HFFc6 (cell line): ENCODE data around the gene GUCY2F. TPM values are rescaled to one million over a fixed set of nuclear protein-coding genes. Genes with fewer than 3 reads are reported as not detected.

Source experiments
- DNase-seq: peaks from one replicate; pipeline ENCODE4 v3.0.0-alpha.2; 2018
- H3K27ac Mint-ChIP-seq: 2 replicates; pipeline ENCODE4 v1.8.0; 2020; ENCODE audit warnings: mild to moderate bottlenecking, mixed read lengths
- H3K27me3 Mint-ChIP-seq: 2 replicates; pipeline ENCODE4 v1.8.0; 2021; ENCODE audit warnings: mild to moderate bottlenecking, moderate library complexity, mixed read lengths; ENCODE audit not compliant: insufficient read depth
- H3K36me3 Mint-ChIP-seq: 2 replicates; pipeline ENCODE4 v1.8.0; 2021; ENCODE audit warnings: low read depth, mixed read lengths
- H3K4me1 Mint-ChIP-seq: 2 replicates; pipeline ENCODE4 v1.8.0; 2020; ENCODE audit warnings: low read depth, mixed read lengths
- H3K4me3 Mint-ChIP-seq: 2 replicates; pipeline ENCODE4 v1.8.0; 2020; ENCODE audit warnings: mild to moderate bottlenecking, moderate library complexity, mixed read lengths
- H3K9me3 Mint-ChIP-seq: 2 replicates; pipeline ENCODE4 v1.8.0; 2020; ENCODE audit warnings: mild to moderate bottlenecking, mixed read lengths
- CTCF ChIP-seq: fragments of 200-600 bp; sonication (generic); IDR thresholded peaks from 2 replicates; pipeline ENCODE4 v1.5.0; 2021; ENCODE audit warnings: antibody characterized with exemption, mild to moderate bottlenecking
- total RNA-seq, 6 experiments: library from RNA; stranded (reverse); fragmentation: NEBNext Ultra II Directional; extraction: Animal tissue kit (Norgen Biotek cat#: 25700); gene quantifications; 2 replicates in 1 of 6; 3 replicates in 5 of 6; pipeline ENCODE4 v1.2.3, GENCODE V29; 2021

Gene GUCY2F
- total RNA-seq, 6 experiments from 2014 or later: not detected

DNA sequence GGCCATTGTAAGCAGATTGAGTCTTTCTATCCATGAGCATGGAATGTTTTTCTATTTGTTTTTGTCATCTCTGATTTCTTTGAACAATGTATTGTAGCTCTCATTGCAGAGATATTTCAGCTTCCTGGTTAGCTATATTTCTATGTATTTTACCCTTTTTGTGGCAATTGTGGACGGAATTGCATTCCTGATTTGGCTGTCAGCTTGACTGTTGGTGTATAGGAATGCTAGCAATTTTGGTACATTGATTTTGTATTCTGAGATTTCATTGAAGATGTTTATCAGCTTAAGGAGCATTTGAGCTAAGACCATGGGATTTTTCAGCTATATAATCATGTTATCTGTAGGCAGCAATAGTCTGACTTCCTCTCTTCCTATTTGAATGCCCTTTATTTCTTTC is 154.6 kb downstream of the GUCY2F start:
- peaks cover 2% of the 10 kb centered on the region; the same call in 1 of the 2 replicates for H3K9me3 Mint-ChIP-seq
- DNase-seq: no peak
- H3K4me1 Mint-ChIP-seq: no peaks in the 10 kb centered on the region
- no peaks in the 10 kb centered on the region for H3K27me3 Mint-ChIP-seq
- H3K4me3 Mint-ChIP-seq: no peak overlapping the region
- H3K27ac Mint-ChIP-seq: no peak overlapping the region
- no peaks in the 10 kb centered on the region for H3K36me3 Mint-ChIP-seq
- no peak for TF ChIP-seq CTCF

Other genes with a start within 250 kb of the GUCY2F start
- gene NXT2, start 54.8 kb upstream of the GUCY2F start, total RNA-seq: 1 to 10 TPM; 4.8 to 8.8 (median 6.9) TPM
- gene KCNE5, start 143.1 kb upstream of the GUCY2F start, total RNA-seq: under 1 TPM; 0.28 to 0.57 (median 0.37) TPM